RWPE2 (cell line): Measurements from ENCODE around the gene OR11G2.
A peak's percentile ranks its signal among the peaks of the same experiment; 100 is the strongest.

Source experiments
- ATAC-seq: fragments of 200-7000 bp; cut with Tn5 transposase; 3 replicates; pipeline ENCODE4 v1.9.1; 2021; ENCODE audit warnings: low read depth
- DNase-seq: peaks from one replicate; pipeline ENCODE4 v3.0.0-alpha.2; 2020; ENCODE audit warnings: low spot score
- H3K27ac ChIP-seq: fragments of 450-650 bp; 2 replicates; pipeline ENCODE4 v1.5.1; 2017; ENCODE audit warnings: mild to moderate bottlenecking; ENCODE audit not compliant: poor library complexity, severe bottlenecking
- H3K27me3 ChIP-seq: fragments of 250-450 bp; sonication (Bioruptor Pico); 2 replicates; pipeline ENCODE4 v1.5.1; 2021; ENCODE audit warnings: mild to moderate bottlenecking, moderate library complexity; ENCODE audit not compliant: insufficient read depth, poor library complexity, severe bottlenecking
- H3K36me3 ChIP-seq: fragments of 250-450 bp; sonication (Bioruptor Pico); 2 replicates; pipeline ENCODE4 v1.5.1; 2020; ENCODE audit warnings: low read depth, mild to moderate bottlenecking, moderate library complexity
- H3K4me1 ChIP-seq: fragments of 250-450 bp; sonication (Bioruptor Pico); 2 replicates; pipeline ENCODE4 v1.5.1; 2021; ENCODE audit warnings: mild to moderate bottlenecking, moderate library complexity; ENCODE audit not compliant: insufficient read depth, poor library complexity, severe bottlenecking
- H3K4me3 ChIP-seq: fragments of 250-450 bp; sonication (Bioruptor Pico); 2 replicates; pipeline ENCODE4 v1.5.1; 2021; ENCODE audit warnings: mild to moderate bottlenecking, moderate library complexity; ENCODE audit not compliant: severe bottlenecking
- H3K9me3 ChIP-seq: fragments of 250-450 bp; sonication (Bioruptor Pico); 2 replicates; pipeline ENCODE4 v1.5.1; 2021; ENCODE audit warnings: mild to moderate bottlenecking, moderate library complexity; ENCODE audit not compliant: severe bottlenecking
- CTCF ChIP-seq: fragments of 450-650 bp; IDR thresholded peaks from one replicate; pipeline ENCODE4 v1.5.1; 2017; ENCODE audit warnings: mild to moderate bottlenecking, moderate library complexity; ENCODE audit not compliant: poor library complexity, severe bottlenecking

Gene OR11G2

DNA sequence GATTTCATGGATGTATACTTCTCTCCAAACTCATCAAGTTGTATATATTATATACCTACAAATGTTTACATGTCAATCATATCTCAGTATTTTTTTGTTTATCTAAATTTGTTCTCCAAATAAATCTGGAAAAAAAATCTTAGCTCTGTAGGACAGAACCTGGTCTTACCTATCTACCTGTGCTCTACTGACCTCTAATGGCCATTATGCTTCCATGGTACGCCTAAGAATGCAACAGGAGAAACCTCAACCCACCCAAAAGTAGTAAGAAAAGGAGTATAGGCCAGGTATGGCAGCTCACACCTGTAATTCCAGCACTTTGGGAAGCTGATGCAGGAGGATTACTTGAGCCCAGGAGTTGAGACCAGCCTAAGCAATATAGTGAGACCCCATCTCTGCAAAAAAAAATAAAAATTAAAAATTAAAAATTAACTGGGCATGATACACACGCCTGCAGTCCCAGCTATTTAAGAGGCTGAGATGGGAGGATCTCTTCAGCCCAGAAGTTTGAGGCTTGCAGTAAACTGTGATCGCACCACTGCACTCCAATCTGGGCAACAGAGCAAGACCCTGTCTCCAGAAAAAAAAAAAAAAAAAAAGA is 57.0 kb downstream of the OR11G2 start:
- H3K4me3 ChIP-seq, result no peak overlapping the region
- H3K27me3 ChIP-seq, result no peaks in the 10 kb centered on the region
- no peak overlapping the region for H3K27ac ChIP-seq
- ATAC-seq (peak; percentile 84), DNase-seq (no peak)
- peak; percentile 83 for TF ChIP-seq CTCF
- no peaks in the 10 kb centered on the region for H3K36me3 ChIP-seq
- no peaks in the 10 kb centered on the region for H3K9me3 ChIP-seq
- no peaks in the 10 kb centered on the region for H3K4me1 ChIP-seq
